ENCODE results near the gene SIM2. TPM values are rescaled to one million over a fixed set of nuclear protein-coding genes. Genes with fewer than 3 reads are reported as not detected.
A peak's percentile ranks its signal among the peaks of the same experiment; 100 is the strongest.

SIM2 gene
- total and polyA plus RNA-seq, 2 of the 13 experiments (the other 11 are each of a cell fraction or from before 2014, with no cell fraction given), result 0.36 to 0.53 TPM

GRCh38 chr21:36661511-36662309, 37.2 kb upstream of the SIM2 start (continued):
- TF ChIP-seq HMGXB4 (CRISPR knock-in tag; IDR thresholded peaks at IDR 0.05; ENCODE audit: borderline replicate concordance in 1 of 2, low read depth in 1 of 2), result no peak
- no peak for TF ChIP-seq DMTF1 (CRISPR knock-in tag; IDR thresholded peaks at IDR 0.05)
- TF ChIP-seq ZNF276 (CRISPR knock-in tag; IDR thresholded peaks at IDR 0.05; ENCODE audit: low read depth), result no peak
- no peak for TF ChIP-seq MLXIP (CRISPR knock-in tag; IDR thresholded peaks at IDR 0.05; ENCODE audit: borderline replicate concordance)
- TF ChIP-seq REPIN1 (CRISPR knock-in tag; IDR thresholded peaks at IDR 0.05; ENCODE audit: borderline replicate concordance, low read depth), result peak; percentile 30; the same call in 1 of the 2 replicates
- TF ChIP-seq CSRNP1 (CRISPR knock-in tag; IDR thresholded peaks at IDR 0.05), result peak; percentile 33; the same call in 1 of the 2 replicates
- no peak for TF ChIP-seq ZBTB49 (CRISPR knock-in tag; IDR thresholded peaks at IDR 0.05; ENCODE audit: borderline replicate concordance)
- no peak for TF ChIP-seq ARNTL (CRISPR knock-in tag; IDR thresholded peaks at IDR 0.05)
- TF ChIP-seq NFE2 (CRISPR knock-in tag; IDR thresholded peaks at IDR 0.05), result no peak
- TF ChIP-seq ZNF124 (CRISPR knock-in tag; IDR thresholded peaks at IDR 0.05), result no peak
- TF ChIP-seq ZNF83 (CRISPR knock-in tag; IDR thresholded peaks at IDR 0.05; ENCODE audit: borderline replicate concordance), result no peak

Data from HepG2 (cell line).